Epidermal melanocyte (primary cell): Measurements from ENCODE around the gene EMC6.

Source experiments
- DNase-seq: peaks from one replicate; pipeline ENCODE4 v3.0.0; 2011; ENCODE audit warnings: low spot score; ENCODE audit not compliant: insufficient read length

The EMC6 gene

DNA sequence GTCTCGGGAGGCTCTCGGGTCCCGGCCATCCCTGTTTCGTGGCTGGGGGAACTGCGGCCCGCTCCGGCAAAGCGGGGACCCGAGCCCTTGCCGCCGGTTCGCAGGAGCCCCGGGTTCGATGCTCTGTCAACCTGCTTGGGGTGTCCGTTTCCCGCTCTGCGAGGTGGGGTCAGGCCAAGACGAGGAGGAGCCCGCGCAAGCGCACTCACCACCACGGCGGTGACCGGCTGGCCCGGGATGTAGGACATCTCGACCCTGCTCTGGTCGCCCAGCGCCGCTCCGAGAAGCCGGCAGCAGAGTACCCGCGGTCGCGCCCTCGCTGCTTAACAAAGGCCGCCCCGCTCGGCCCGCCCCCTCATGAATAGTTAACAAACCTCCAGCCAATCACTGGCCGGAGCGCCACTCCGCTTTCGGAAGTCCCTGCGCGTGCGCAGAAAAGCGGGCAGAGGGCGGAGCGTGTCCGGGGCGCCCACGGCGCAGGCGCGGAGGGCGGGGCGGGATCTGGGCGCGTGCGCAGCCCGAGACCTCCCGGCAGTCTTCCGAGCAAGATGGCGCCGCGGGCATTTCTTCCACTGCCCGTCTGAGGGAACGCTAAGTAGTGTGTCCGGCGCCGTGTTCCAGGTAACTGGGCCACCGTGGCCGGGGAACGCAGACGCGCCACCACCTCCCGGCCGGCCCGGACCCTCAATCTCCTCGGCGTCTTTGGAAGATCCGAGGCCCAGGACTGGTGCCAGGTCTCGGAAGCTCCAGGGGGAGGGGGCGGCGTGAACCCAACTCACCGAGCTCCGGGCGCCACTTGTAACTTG, at the start of gene EMC6, which contains the start of gene TAX1BP3:
TSS of gene EMC6 (plus strand) at position 534 of the 806 bp plus-strand sequence. CDS start 335 bp downstream, outside the sequence.
TSS of gene TAX1BP3 (minus strand) at position 300 of the 806 bp plus-strand sequence. CDS start at position 248, 52 bp downstream.
- DNase-seq: peak; percentile 96

DNA sequence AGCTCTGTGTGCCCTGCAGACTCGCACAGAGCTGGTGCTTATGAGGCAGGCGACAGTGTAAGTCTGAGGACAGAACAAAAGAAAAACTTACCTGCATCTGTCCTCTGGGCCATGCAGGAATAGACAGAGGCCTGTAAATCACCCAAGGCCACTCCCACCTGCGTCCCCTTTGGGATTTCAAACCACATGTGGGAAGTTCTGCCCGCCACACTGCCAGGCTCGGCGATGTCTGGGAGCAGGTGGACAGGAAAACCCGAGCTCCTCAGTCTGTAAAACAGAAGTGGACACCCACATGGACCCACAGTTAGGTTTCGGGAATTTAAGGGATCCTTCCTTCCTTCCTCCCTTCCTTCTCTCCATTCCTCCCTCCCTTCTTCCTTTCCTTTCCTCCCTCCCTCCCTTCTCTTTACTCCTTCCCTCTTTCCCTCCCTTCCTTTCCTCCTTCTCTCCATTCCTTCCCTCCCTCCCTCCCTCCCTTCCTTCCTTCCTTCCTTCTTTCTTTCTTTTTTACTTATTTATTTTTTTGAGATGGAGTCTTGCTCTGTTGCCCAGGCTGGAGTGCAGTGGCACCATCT, 47.4 kb upstream of the EMC6 start:
- no peak for DNase-seq

DNA sequence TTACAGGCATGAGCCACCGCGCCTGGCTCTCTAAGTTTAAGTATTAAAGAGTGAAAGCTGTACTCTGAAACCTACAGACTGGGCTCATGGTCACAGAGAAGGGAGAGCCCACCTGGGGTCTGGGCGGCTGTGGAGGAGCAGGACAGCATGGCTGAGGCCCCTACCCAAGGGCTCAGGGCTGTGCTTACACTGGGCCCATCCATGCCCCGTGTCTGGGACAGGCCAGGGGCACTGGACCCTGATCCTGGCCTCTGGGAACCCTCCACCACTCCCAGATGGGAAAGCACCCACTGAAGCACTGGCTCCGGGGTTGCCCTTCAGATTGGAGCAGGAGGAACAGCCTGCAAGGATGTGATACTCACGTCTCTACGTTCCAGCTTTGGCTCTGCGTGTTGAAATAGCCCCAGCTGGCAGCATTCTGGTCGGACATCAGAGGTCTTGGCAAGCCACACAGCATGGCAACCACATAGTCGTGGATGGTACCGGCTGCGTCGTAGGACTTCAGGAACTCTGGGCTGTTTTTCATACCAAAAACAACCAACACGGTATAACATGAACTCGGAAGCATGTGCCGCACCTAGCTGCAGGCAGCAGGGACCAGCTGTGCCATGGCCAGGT, 45.5 kb upstream of the EMC6 start:
- no peak for DNase-seq

DNA sequence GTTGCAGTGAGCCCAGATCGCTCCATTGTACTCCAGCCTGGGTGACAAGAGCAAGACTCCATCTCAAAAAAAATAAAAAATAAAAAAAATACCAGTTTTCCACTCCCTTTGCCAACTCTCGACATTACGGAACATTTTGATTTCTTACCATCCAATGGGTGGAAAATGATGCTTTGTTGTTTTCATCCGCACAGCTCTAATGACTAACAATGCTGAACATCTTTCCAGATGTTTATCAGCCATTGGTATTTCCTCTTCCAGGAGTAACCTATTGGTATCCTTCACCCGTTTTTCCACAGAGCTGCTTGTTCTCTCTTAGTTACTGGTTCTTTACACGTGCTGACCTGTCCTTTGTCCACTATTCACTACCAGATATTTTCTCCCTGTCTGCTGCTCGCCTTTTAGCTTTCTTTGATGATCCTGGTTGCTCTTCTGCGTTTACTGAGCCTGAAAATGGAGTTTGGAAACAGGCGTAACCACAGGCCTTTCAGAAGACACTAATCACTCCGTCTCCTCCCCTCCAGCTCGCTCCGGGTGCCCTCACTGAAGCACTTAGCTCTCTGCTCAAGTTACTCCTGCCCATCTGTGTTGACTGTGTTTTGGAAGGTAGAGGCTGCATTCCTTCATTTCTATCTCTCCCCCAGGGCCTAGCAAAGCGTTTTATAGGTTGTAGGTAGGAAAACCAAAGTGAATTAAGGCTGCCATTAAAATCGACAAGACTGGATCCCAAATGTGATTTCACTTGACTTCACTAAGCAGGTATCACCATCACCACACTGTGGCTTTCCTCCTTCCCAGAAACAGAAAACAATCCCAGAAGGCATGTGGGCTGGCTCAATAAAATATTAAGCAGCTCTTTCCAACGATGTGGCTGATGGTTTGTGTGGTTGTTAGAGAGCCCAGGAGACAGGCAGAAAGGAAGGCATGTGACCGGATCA, 41.5 kb upstream of the EMC6 start:
- DNase-seq: no peak

DNA sequence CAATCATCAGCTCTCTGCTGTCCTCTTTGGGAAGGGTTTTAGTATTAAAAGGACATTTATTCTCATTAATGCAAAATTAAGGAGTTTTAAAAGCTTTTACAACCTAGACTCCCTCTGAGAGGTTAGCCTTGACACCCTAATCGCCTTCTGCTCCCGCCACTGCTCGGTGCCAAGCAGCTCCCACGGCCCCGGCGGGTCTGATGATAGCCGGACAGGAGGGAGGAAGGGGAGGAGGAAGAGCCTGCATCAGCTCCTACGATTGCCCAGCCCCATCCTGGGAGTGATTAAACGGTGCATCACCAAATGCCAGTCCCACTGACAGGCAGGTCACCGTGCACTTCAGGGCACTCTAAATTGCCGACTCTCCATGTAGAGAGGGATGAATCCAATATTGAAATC, 40.8 kb upstream of the EMC6 start:
- no peak for DNase-seq

DNA sequence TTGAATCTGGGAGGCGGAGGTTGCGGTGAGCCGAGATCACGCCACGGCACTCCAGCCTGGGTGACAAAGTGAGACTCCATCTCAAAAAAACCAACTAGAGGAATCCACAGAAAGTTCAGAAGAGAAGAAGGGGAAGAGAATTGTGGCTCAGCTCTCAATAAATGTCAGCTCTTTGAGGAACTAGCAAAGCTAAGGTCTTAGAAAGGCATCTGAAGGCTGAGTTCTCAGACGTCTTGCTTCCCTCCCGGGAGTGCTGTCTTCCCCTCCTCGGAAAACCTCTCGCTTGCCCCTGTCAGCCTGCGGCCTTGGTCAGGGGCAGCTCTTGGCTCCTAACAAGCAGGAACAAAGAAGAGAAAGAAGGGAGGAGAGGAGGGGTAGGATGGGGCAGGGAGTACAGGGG, 37.8 kb upstream of the EMC6 start:
- no peak for DNase-seq

DNA sequence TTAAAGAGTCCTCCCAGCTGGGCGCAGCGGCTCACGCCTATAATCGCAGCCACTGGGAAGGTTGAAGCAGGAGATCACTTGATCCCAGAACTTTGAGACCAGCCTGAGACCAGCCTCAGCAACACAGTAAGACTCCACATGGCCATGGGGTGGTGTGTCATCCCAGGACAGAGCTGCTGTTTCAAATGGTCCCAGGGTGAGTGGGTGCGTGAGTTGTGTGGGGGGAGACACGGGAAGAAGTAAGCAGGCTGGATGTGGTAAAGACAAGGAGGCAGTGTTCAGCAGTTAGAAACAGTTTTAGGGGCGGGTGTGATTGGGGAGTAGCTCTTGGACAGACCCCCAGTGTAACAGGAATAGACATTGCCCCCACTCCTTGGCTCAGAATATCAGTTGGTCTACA, 36.3 kb upstream of the EMC6 start:
- no peak for DNase-seq

DNA sequence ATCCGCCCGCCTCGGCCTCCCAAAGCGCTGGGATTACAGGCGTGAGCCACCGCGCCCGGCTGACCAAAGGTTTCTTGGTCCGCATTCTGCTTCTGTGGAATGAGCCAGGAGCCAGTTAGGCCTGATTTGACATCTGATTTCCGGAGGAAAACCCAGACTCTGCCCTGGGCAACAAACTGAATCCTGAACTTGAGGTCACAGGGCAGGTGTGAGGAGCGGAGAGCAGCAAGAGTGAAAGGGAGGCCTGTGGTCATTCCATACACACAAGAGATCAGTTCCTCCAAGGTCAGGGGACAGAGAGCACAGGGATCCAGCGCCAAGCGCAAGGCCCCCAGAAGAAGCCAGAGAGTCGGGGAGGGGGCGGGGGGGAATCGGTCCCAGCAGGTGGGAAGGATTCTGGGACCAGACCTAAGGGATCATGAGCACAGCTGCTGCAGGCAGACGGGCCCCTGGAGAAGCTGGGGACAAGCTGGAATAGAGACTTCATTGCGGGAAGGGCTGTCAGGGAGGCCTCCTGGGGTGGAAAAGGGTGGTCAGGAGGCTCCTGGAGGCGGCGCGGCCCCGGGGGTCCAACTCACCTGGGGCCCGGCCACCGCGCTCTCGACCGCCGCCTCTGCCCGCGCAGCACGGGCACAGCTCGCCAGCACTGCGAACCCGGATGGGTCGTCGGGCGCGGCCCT, 33.0 kb upstream of the EMC6 start:
- no peak for DNase-seq

DNA sequence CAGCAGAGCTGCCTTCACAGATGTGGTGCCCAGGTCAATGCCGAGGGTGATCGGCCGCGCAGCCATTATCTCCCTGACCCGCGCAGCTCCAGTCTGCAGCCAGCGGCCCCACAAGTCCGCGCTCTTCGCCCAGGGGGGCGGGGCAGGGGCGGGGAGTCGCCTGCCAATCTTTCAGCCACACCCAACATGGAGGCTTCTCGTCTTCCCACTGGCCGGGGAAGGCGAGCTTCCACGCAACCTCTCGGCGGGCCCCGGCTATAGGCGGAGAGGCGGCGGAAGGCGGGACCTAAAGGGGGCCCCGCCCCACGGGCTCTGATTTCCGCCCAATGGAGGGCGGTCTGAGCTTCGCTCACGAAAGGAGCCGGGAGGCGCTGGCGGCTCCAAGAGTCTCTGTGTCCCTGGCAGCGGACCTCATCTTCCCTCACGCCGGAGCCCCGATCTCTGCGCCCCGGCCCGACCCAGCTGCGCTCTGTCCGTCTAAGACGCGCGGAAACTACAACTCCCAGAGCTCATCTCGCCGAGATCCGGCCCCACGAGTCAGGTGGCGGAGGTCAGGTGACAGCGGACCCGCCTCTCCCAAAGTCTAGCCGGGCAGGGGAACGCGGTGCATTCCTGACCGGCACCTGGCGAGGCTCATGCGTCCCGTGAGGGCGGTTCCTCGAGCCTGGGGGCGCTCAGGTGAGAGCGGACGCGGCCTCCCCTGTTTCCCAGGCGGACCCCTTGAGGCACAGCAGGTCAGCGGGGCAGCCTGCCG, 32.3 kb upstream of the EMC6 start, which contains the start of the genes CTNS and SHPK:
TSS of gene CTNS (plus strand) at position 607 of the 754 bp plus-strand sequence. CDS start 3,447 bp downstream, outside the sequence.
TSS of gene SHPK (minus strand) at position 97 of the 754 bp plus-strand sequence. CDS start at position 66, 31 bp downstream.
- peak; percentile 96 for DNase-seq

DNA sequence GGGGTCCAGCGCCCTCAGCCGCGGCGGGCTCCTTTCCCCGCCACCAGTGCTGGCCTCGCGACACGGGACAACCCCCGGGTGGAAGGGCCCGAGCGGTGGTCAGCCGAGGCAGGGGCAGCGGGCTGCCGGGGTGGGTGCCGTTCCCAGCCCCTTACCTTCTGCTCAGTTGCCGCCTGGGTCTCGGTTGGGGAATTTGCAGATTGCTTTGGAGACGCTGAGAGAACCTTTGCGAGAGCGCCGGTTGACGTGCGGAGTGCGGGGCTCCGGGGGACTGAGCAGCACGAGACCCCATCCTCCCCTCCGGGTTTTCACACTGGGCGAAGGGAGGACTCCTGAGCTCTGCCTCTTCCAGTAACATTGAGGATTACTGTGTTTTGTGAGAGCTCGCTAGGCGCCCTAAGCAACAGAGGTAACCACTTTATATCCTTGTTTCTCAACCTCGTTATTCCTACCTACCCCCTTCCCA, 31.7 kb upstream of the EMC6 start:
- no peak for DNase-seq

DNA sequence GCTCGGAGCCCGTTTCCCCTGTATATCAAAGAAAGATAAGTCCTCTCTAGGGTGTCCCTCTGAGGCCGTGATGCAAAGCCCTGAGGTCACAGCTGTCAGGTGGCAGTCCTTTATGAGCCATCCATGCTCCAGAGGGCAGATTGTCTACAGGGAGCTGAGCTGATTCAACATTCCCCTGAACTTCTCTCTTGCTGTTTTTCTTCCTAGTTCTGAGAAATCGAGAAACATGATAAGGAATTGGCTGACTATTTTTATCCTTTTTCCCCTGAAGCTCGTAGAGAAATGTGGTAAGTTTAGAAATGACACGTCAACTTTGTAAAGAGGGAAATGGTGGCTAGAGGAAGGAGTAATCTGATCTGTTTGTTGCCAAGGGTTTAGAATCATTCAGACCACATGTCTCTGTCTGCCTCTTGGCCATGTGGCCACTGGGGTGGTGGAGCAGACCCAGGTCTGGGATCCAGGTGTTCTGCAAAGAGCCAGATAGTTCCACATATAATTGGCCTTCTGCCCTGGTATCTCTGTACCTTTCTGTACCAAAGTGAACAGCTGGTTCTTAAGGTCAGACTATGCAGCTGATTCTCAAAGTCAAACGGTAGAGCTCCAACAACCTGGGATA, 28.5 kb upstream of the EMC6 start:
- DNase-seq: no peak

DNA sequence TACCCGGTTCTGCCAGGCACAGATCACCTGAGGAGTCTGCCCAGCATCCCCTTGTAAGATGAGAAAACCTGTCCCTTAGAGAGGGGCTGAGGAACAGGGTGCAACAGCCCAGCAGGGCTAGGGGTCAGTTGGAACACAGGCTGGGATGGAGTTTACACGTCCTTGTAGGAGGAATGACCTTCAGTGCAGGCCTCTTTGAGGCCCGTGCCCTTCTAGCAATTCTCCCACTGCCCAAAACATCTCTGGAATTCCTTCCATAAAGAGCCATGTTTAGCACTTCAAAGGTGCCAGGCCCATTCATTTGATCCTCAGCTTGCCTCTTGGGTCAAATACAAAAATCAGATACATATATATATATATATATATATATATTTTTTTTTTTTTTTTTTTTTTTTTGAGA, 27.6 kb upstream of the EMC6 start:
- no peak for DNase-seq

DNA sequence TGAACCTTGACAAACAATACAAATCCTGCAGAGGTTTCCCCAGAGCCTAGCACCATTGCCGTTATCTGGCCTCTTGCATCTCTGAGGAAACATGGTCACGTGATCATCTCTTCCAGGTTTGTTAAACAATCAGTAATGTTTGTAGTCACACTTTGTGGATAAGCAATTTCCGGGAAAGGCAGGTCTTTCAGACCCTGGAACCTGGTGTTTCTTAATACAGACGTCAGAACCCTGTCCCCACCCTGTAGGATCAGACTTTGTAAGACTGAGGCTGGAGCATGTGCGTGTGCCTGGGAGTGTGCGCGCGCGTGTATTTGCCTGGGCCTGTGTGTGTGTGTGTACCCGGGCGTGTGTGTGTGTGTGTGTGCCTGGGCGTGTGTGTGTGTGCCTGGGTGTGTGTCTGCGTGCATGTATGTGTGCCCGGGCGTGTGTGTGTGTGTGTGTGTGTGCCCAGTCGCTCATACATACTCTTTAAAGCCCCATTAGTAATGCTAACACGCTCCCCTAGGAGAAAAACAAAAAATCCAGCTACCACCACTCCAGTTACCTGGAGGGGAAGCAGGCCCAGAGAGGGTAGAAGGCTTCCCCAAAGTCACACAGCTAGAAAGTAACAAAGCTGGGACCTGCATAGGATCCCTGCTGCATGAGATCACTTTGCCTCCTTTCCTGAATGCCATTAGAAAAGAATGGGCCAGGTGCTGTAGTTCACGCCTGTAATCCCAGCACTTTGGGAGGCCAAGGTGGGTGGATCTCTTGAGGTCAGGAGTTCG, 26.7 kb upstream of the EMC6 start:
- DNase-seq: no peak

DNA sequence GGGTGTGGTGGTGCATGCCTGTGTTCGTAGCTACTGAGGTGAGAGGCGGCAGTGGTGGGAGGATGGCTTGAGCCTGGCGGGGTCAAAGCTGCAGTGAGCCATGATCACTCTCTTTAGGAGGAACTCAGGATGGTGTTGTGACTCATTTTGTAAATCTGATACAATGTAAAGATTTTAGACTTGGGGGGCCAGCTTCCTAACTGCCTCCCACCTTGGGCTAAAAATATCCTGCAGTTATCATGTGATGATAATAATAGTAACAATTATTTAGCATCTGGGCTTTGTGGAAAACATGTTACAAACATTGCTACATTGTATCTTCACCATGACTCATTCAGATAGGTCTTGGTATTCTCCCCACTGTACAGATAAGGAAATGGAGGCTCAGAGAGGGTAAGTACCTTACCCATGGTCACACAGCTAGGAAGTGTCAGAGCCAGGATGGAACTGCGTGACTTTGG, 24.7 kb upstream of the EMC6 start:
- DNase-seq: no peak

DNA sequence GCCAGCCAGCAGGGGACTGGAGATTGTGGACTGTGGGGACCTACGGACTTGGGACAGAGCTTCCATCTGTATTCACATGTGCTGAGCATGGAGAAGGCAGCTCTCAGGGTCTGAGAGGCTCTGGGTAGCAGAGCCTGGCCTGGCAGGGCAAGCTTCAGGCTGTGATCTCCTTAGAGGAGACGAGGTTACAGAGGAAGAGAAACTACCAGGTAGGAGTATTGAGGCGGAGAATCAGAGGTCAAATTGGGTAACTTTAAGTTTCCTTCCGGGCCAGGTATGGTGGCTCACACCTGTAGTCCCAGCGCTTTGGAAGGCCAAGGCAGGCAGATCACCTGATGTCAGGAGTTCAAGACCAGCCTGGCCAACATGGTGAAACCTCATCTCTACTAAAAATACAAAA, 23.3 kb upstream of the EMC6 start:
- no peak for DNase-seq

DNA sequence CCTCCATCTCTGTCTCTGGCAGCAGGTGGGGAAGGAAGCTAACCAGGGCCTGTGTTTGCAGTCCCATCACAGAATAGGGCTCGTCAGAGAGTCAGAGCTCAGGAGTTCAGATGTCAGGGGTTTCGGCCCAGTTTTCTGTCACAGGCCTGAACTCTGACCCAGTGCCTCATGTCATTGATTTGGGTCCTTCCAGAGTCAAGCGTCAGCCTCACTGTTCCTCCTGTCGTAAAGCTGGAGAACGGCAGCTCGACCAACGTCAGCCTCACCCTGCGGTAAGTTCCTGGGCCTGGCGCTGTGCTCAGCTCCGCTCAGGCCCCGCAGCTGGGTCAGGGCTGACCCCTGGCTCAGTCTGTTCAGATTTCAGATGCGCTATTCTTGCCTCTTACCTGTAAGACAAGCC, 21.4 kb upstream of the EMC6 start:
- no peak for DNase-seq

DNA sequence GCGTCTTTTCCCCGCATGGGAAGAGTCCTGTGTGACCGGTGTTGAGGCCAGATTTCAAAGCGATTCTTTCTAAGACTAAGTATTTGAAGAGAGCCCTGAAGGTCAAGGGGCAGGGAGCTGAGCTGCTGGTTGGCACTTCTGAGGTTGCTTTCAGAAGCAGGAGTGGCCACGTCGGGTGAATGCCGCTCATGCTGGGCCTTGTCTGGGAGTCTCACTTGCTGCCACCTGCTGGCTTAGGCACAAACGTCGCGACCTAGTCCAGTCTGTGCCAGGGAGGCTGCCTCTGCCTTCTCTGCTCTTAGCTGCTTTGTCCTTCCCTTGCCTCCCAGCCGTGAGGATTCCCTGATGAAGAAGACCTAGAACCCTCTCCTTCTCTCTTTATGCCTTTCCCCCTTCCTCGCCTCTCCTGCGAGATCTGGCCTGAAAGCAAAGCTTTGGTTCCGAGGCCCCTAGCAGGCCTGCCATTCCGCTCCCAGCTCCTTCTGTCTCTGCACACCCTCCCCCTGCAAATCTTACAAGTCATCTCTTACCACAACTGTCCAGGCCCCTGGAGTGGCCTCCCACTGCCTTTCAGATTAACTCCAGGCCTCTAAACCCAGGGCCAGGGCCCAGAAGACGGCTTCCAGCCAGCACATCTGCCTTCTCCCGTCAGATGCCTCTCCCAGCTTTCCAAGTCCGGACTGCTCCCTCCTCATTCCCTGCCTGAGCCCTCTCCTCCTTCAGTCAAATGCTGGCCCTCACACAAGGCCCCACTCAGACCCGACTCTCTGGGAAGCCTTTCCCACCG, 20.6 kb upstream of the EMC6 start:
- DNase-seq: peak; percentile 51

DNA sequence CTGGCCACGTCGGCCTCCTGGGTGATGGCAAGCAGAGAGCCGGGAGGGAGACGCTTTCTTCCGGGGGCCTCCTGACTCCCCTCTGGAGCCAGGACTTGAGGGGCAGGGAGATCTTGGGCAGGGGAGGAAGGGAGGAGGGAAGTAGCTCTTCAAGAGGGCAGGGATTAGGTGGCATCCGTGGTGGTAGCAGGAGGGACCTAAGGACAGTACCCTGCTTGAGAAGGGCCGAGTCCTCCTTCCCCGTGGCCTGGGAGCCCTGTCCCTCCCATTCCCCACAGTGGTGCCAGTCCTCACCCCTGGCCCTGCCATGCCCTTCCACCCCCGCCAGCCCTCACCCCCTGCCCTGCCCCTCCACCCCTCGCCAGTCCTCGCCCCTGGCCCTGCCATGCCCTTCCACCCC, 12.8 kb upstream of the EMC6 start:
- no peak for DNase-seq
